GM12878 (cell line): Measurements from ENCODE around the gene ATG5. TPM values are rescaled to one million over a fixed set of nuclear protein-coding genes. Genes with fewer than 3 reads are reported as not detected.

Experiments
- ATAC-seq: fragments of 200-7000 bp; cut with Tn5 transposase; 3 replicates; pipeline ENCODE4 v1.9.1; 2020; ENCODE audit warnings: mild to moderate bottlenecking, moderate library complexity
- BruUV-seq: library from RNA; stranded (reverse); fragments of 400-500 nt; replicated peaks from 2 replicates; lab custom pipeline; 2021; lab: Mats Ljungman, UMichigan
- CTCF ChIA-PET: fragments of 300-600 bp; sonication (Branson Sonifier 250); formaldehyde crosslinking; extraction: SDS; loops from one replicate; lab custom pipeline; 2021; ENCODE audit warnings: inconsistent platforms; lab: Yijun Ruan, JAX
- POLR2A ChIA-PET: fragments of 350-600 bp; formaldehyde crosslinking; extraction: SDS; loops from one replicate; lab custom pipeline; 2021; ENCODE audit warnings: inconsistent platforms; lab: Charles Lee
- RAD21 ChIA-PET: fragments of 300-600 bp; sonication (Branson Sonifier 250); formaldehyde crosslinking; loops from one replicate; lab custom pipeline; 2023; ENCODE audit warnings: antibody characterized with exemption; ENCODE audit not compliant: unreplicated experiment; lab: Charles Lee
- SMC1A ChIA-PET: fragments of 300-600 bp; sonication (Branson Sonifier 250); formaldehyde crosslinking; loops from one replicate; lab custom pipeline; 2023; ENCODE audit not compliant: unreplicated experiment, uncharacterized antibody; lab: Charles Lee
- DNase-seq: peaks from one replicate; pipeline ENCODE4 v3.0.0-alpha.2; 2011; ENCODE audit warnings: low read depth, low spot score
- FAIRE-seq: peaks from 3 replicates; lab custom pipeline; 2011; peaks lifted over from hg19 to GRCh38; lab: Jason Lieb, UNC
- H2AFZ ChIP-seq: 2 replicates; pipeline ENCODE4 v1.6.0; 2011; ENCODE audit warnings: low read depth, low read length, control low read depth; ENCODE audit not compliant: control insufficient read depth
- H3K27ac ChIP-seq: 2 replicates; pipeline ENCODE4 v1.5.1; 2011; ENCODE audit warnings: control low read depth; ENCODE audit not compliant: control insufficient read depth, insufficient read depth
- H3K27me3 ChIP-seq, 2 experiments: replicated peaks in 1 of 2; 2 replicates each; pipeline versions ENCODE4 v1.6.0 to v1.6.1; 2011; ENCODE audit warnings: low read length in 1 of 2; ENCODE audit not compliant: control insufficient read depth in 2 of 2, insufficient read depth in 2 of 2
- H3K36me3 ChIP-seq, 2 experiments: 2 replicates each; pipeline ENCODE4 v1.5.1; 2011; ENCODE audit warnings: low read length in 1 of 2; ENCODE audit not compliant: control insufficient read depth in 2 of 2, insufficient read depth in 2 of 2
- H3K4me1 ChIP-seq: 2 replicates; pipeline ENCODE4 v1.6.1; 2011; ENCODE audit warnings: mild to moderate bottlenecking, low read length, moderate library complexity, mixed read lengths; ENCODE audit not compliant: control insufficient read depth, insufficient read depth
- H3K4me2 ChIP-seq: 2 replicates; pipeline ENCODE4 v1.6.0; 2011; ENCODE audit warnings: control low read depth; ENCODE audit not compliant: control insufficient read depth, insufficient read depth
- H3K4me3 ChIP-seq: fragments of 200-600 bp; sonication (generic); 2 replicates; pipeline ENCODE4 v1.5.1; 2016
- H3K79me2 ChIP-seq: 2 replicates; pipeline ENCODE4 v1.6.0; 2011; ENCODE audit warnings: low read length; ENCODE audit not compliant: control insufficient read depth, insufficient read depth
- H3K9ac ChIP-seq: 2 replicates; pipeline ENCODE4 v1.8.0; 2011; ENCODE audit warnings: low read length, control low read depth, mixed read lengths; ENCODE audit not compliant: control insufficient read depth, insufficient read depth
- H3K9me3 ChIP-seq: replicated peaks from 3 replicates; pipeline ENCODE4 v1.5.1; 2011; ENCODE audit warnings: mild to moderate bottlenecking, low read length; ENCODE audit not compliant: control insufficient read depth, insufficient read depth
- H4K20me1 ChIP-seq: 2 replicates; pipeline ENCODE4 v1.6.0; 2011; ENCODE audit not compliant: control insufficient read depth, insufficient read depth
- ATF7 ChIP-seq: fragments of 450-650 bp; IDR thresholded peaks from 2 replicates; pipeline ENCODE4 v1.6.1; 2016; ENCODE audit warnings: low read depth, mild to moderate bottlenecking
- BACH1 ChIP-seq: fragments of 450-650 bp; IDR thresholded peaks from 2 replicates; pipeline ENCODE4 v1.6.1; 2017; ENCODE audit warnings: mild to moderate bottlenecking, borderline replicate concordance
- JUND ChIP-seq: IDR thresholded peaks from 2 replicates; pipeline ENCODE4 v1.6.1; 2012; ENCODE audit warnings: low read depth, mild to moderate bottlenecking, low read length, improper control_type of control experiment, moderate library complexity
- KAT2A ChIP-seq: conservative IDR thresholded peaks from 2 replicates; pipeline ENCODE4 v1.6.1; 2011; ENCODE audit warnings: low read depth, low read length; ENCODE audit not compliant: control insufficient read depth
- NFIC ChIP-seq: IDR thresholded peaks from 2 replicates; pipeline ENCODE4 v1.6.1; 2012; ENCODE audit warnings: low read depth, mild to moderate bottlenecking, inconsistent platforms, low read length, moderate library complexity
- POU2F2 ChIP-seq: IDR thresholded peaks from 3 replicates; pipeline ENCODE4 v1.6.1; 2011; ENCODE audit warnings: low read depth, mild to moderate bottlenecking, low read length, borderline replicate concordance
- SPI1 ChIP-seq: IDR thresholded peaks from 2 replicates; pipeline ENCODE4 v1.6.1; 2011; ENCODE audit warnings: low read depth, mild to moderate bottlenecking, low read length, moderate library complexity, borderline replicate concordance; ENCODE audit not compliant: insufficient read depth
- SUPT20H ChIP-seq: IDR thresholded peaks from 2 replicates; pipeline ENCODE4 v1.6.1; 2011; ENCODE audit warnings: low read depth, mild to moderate bottlenecking, low read length, moderate library complexity, borderline replicate concordance; ENCODE audit not compliant: control insufficient read depth
- TARDBP ChIP-seq: IDR thresholded peaks from 2 replicates; pipeline ENCODE4 v1.6.1; 2016; ENCODE audit warnings: borderline replicate concordance
- WGBS: methylation state at CpG from one replicate; pipeline ENCODE4 v1.1.6; 2016; ENCODE audit warnings: low lambda C conversion rate; ENCODE audit not compliant: insufficient replicate concordance, insufficient coverage; ENCODE audit errors: missing lambda C conversion rate; 5-methylcytosine and 5-hydroxymethylcytosine counted together
- in situ Hi-C: fragments of 300-500 bp; cut with MboI; formaldehyde crosslinking; loops from 9 replicates; pipeline ENCODE4 v1.14.3; 2018; ENCODE audit warnings: mixed read lengths
- intact Hi-C: fragments of 100-400 bp; cut with micrococcal nuclease; formaldehyde crosslinking; loops from one replicate; pipeline ENCODE4 v1.14.2; 2022; ENCODE audit not compliant: unreplicated experiment
- polyA plus RNA-seq, 11 experiments: library from polyadenylated mRNA; depleted of rRNA in 4 of 11; unstranded in 6 of 11; stranded (reverse) in 5 of 11; fragments of >200 nt; fragmentation: Nextera tagmentation in 4 of 11; fragmentation: Illumina TruSeq in 1 of 11; extraction: Ambion mirVana in 4 of 11; extraction: Trizol in 1 of 11; gene quantifications; 1 replicate in 1 of 11; 2 replicates in 10 of 11; pipeline versions ENCODE4 v1.2.1 to v1.2.3, GENCODE V29; 2011 to 2016; ENCODE audit warnings: inconsistent platforms in 2 of 11, missing spikeins in 2 of 11, low read depth in 1 of 11
- total RNA-seq, 4 experiments: library from RNA; depleted of rRNA in 3 of 4; stranded (reverse); fragments of >200 nt in 3 of 4; fragmentation: Illumina TruSeq in 1 of 4; extraction: Trizol in 1 of 4; gene quantifications; 2 replicates each; pipeline versions ENCODE4 v1.2.1 to v1.2.3, GENCODE V29; 2013 to 2021
- TF ChIP-seq, protein P1 (sequence below): fragments of 450-650 bp; IDR thresholded peaks from 2 replicates; pipeline ENCODE4 v1.6.1; 2018; ENCODE audit warnings: mild to moderate bottlenecking, low read depth, moderate library complexity; ENCODE audit not compliant: partially characterized antibody
- TF ChIP-seq, protein P2 (sequence below): fragments of 450-650 bp; formaldehyde crosslinking; IDR thresholded peaks from 2 replicates; pipeline ENCODE4 v1.4.0; 2022; ENCODE audit warnings: mild to moderate bottlenecking, moderate library complexity
- TF ChIP-seq, protein P3 (sequence below): fragments of 450-650 bp; IDR thresholded peaks from 2 replicates; pipeline ENCODE4 v1.6.1; 2016; ENCODE audit warnings: mild to moderate bottlenecking
- TF ChIP-seq, protein P4 (sequence below): IDR thresholded peaks from 2 replicates; pipeline ENCODE4 v1.6.1; 2012; ENCODE audit warnings: low read depth, low read length, improper control_type of control experiment

The ATG5 gene
- total and polyA plus RNA-seq, 10 of the 15 experiments (the other 5 are each of a cell fraction or from before 2014, with no cell fraction given) = 12.9 to 51.8 (median 23.9) TPM

DNA sequence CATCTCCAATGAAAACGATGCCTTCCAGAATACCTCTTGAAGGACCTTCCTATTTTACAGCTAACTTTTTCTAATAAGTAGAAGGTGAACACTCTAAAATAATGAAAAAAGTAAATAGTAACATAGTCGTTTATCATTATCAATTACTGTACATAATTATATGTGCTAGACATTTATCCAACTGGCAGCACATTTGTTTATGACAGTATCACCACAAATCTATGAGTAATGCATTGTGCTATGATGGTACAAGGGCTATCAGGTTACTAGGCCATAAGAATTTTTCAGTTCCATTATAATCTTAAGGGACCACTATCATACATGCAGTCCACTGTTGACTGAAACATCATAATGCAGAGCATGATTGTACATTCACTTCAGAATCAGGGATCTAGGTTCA is 68.4 kb downstream of the ATG5 start:
- POLR2A ChIA-PET = interaction anchor here (0.5 kb wide), 1 partner anchor 287 kb away, joined by 6 read pairs; no protein-coding TSS in a partner anchor
- no TSS peak for BruUV-seq

More for the DNA sequence above, 68.4 kb downstream of the ATG5 start:
- no peak for ATAC-seq
- CTCF ChIA-PET = interaction anchor here (0.8 to 1.9 kb wide), 3 partner anchors 9 to 44 kb away, joined by 3 to 8 read pairs (median 3); no protein-coding TSS in a partner anchor
- TF ChIP-seq, protein P1, sequence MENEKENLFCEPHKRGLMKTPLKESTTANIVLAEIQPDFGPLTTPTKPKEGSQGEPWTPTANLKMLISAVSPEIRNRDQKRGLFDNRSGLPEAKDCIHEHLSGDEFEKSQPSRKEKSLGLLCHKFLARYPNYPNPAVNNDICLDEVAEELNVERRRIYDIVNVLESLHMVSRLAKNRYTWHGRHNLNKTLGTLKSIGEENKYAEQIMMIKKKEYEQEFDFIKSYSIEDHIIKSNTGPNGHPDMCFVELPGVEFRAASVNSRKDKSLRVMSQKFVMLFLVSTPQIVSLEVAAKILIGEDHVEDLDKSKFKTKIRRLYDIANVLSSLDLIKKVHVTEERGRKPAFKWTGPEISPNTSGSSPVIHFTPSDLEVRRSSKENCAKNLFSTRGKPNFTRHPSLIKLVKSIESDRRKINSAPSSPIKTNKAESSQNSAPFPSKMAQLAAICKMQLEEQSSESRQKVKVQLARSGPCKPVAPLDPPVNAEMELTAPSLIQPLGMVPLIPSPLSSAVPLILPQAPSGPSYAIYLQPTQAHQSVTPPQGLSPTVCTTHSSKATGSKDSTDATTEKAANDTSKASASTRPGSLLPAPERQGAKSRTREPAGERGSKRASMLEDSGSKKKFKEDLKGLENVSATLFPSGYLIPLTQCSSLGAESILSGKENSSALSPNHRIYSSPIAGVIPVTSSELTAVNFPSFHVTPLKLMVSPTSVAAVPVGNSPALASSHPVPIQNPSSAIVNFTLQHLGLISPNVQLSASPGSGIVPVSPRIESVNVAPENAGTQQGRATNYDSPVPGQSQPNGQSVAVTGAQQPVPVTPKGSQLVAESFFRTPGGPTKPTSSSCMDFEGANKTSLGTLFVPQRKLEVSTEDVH = no peak
- TF ChIP-seq, protein P2, sequence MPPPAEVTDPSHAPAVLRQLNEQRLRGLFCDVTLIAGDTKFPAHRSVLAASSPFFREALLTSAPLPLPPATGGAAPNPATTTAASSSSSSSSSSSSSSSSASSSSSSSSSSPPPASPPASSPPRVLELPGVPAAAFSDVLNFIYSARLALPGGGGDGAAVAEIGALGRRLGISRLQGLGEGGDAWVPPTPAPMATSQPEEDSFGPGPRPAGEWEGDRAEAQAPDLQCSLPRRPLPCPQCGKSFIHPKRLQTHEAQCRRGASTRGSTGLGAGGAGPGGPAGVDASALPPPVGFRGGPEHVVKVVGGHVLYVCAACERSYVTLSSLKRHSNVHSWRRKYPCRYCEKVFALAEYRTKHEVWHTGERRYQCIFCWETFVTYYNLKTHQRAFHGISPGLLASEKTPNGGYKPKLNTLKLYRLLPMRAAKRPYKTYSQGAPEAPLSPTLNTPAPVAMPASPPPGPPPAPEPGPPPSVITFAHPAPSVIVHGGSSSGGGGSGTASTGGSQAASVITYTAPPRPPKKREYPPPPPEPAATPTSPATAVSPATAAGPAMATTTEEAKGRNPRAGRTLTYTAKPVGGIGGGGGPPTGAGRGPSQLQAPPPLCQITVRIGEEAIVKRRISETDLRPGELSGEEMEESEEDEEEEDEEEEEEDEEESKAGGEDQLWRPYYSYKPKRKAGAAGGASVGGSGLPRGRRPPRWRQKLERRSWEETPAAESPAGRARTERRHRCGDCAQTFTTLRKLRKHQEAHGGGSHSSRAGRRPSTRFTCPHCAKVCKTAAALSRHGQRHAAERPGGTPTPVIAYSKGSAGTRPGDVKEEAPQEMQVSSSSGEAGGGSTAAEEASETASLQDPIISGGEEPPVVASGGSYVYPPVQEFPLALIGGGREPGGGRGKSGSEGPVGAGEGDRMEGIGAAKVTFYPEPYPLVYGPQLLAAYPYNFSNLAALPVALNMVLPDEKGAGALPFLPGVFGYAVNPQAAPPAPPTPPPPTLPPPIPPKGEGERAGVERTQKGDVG (CRISPR knock-in tag) = no peak
- TF ChIP-seq, protein P3, sequence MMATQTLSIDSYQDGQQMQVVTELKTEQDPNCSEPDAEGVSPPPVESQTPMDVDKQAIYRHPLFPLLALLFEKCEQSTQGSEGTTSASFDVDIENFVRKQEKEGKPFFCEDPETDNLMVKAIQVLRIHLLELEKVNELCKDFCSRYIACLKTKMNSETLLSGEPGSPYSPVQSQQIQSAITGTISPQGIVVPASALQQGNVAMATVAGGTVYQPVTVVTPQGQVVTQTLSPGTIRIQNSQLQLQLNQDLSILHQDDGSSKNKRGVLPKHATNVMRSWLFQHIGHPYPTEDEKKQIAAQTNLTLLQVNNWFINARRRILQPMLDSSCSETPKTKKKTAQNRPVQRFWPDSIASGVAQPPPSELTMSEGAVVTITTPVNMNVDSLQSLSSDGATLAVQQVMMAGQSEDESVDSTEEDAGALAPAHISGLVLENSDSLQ = no peak
- TF ChIP-seq SPI1 = no peak
- TF ChIP-seq KAT2A = no peak
- no peak for TF ChIP-seq BACH1
- no peak for TF ChIP-seq TARDBP
- no peak for TF ChIP-seq SUPT20H
- TF ChIP-seq JUND = no peak
- no peak for TF ChIP-seq NFIC
- no peak for TF ChIP-seq ATF7
- TF ChIP-seq, protein P4, sequence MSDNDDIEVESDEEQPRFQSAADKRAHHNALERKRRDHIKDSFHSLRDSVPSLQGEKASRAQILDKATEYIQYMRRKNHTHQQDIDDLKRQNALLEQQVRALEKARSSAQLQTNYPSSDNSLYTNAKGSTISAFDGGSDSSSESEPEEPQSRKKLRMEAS = no peak
- TF ChIP-seq POU2F2 = no peak
- TF ChIP-seq, all 136 proteins: peak for 0
- Histone ChIP-seq H3K4me1 (no peaks in the 10 kb centered on the region), H3K4me2 (no peak overlapping the region), H2AFZ (no peak overlapping the region), H3K27ac (no peak overlapping the region), H4K20me1 (no peaks in the 10 kb centered on the region), H3K9ac (no peak overlapping the region), H3K27me3 (no peaks in the 10 kb centered on the region), H3K9me3 (no peaks in the 10 kb centered on the region), H3K79me2 (no peaks in the 10 kb centered on the region; the same call in none of the 2 replicates), H3K4me3 (no peak overlapping the region), H3K36me3 (no peaks in the 10 kb centered on the region)
- RAD21 ChIA-PET = interaction anchor here (0.9 to 1.3 kb wide), 2 partner anchors 8 to 167 kb away, joined by 3 read pairs; no protein-coding TSS in a partner anchor
- FAIRE-seq = no peak
- intact Hi-C loops = no loop called here
- SMC1A ChIA-PET = interaction anchor here (0.9 to 5.6 kb wide), 6 partner anchors 9 to 167 kb away, joined by 3 to 30 read pairs (median 4); no protein-coding TSS in a partner anchor
- in situ Hi-C loops = no loop called here
- DNase-seq = no peak
- 97% methylated on average over 2 of the region's 2 CpGs for WGBS
